ENCODE results near the gene COL4A5.

DNA sequence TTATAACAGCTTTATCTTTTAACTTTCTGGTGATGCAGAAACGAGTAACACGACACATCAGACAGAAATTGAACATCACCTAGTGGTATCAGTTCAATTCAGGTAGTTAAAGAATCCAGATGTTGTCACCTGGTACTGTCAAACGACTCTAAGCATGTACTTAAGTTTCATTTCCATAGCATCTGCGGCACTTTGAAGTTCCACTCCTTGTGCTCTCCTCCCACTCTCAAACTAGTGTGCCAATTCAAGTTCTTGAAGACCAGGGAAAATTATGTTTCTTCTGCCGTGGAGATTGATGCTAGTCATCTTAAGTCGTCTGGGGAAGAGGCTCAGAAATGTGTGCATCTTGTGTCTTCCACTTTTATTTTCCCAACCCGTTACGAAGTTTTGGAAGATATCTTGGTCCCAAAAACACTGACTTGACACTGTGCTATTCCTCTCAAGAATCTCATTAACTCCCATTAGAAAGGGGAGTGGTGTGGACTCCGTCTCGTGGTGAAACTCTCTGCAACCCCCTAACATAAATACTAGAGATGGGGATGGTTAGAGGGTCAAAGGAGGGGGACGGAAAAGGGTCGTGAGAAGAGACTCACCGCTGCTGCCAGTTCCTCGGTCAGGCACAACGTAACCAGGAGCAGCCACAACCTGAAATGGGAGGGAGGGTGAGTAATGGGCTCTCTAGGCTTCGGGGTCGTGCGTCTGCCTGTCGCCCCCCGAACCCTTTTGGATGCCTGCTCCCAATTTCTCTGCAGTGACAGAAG, 2.1 kb upstream of the COL4A5 start:
- TF ChIP-seq, protein P1, sequence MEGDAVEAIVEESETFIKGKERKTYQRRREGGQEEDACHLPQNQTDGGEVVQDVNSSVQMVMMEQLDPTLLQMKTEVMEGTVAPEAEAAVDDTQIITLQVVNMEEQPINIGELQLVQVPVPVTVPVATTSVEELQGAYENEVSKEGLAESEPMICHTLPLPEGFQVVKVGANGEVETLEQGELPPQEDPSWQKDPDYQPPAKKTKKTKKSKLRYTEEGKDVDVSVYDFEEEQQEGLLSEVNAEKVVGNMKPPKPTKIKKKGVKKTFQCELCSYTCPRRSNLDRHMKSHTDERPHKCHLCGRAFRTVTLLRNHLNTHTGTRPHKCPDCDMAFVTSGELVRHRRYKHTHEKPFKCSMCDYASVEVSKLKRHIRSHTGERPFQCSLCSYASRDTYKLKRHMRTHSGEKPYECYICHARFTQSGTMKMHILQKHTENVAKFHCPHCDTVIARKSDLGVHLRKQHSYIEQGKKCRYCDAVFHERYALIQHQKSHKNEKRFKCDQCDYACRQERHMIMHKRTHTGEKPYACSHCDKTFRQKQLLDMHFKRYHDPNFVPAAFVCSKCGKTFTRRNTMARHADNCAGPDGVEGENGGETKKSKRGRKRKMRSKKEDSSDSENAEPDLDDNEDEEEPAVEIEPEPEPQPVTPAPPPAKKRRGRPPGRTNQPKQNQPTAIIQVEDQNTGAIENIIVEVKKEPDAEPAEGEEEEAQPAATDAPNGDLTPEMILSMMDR (IDR thresholded peaks at IDR 0.05), result no peak
- TF ChIP-seq POLR2A (IDR thresholded peaks at IDR 0.05), result no peak
- no peak for TF ChIP-seq EP300 (IDR thresholded peaks at IDR 0.05)

Measured in stomach (tissue), 4 donors.